ENCODE measurements around the gene C14orf93. TPM values are rescaled to one million over a fixed set of nuclear protein-coding genes. Genes with fewer than 3 reads are reported as not detected.

The C14orf93 gene
- total RNA-seq, 1 donor from 2014 or later: 2.4 TPM

GRCh38 chr14:22995889-22996625, 13.9 kb downstream of the C14orf93 start:
- no peak for DNase-seq (ENCODE audit: low read depth in 2 of 2)

GRCh38 chr14:22994762-22995275, 15.1 kb downstream of the C14orf93 start:
- peak; percentile 51 to 68 for DNase-seq (ENCODE audit: low read depth in 2 of 2)

GRCh38 chr14:22993517-22993916, 16.4 kb downstream of the C14orf93 start:
- no peak for DNase-seq (ENCODE audit: low read depth in 2 of 2)

- no peak for DNase-seq (ENCODE audit: low read depth in 2 of 2)
Measured at GRCh38 chr14:22991852-22992251, 18.1 kb downstream of the C14orf93 start.

- DNase-seq (ENCODE audit: low read depth in 2 of 2): no peak
Measured at GRCh38 chr14:22987291-22987690, 22.7 kb downstream of the C14orf93 start.

GRCh38 chr14:22986508-22987054, 23.4 kb downstream of the C14orf93 start:
- peak; percentile 89 to 93 for DNase-seq (ENCODE audit: low read depth in 2 of 2)

- DNase-seq (ENCODE audit: low read depth in 2 of 2): no peak
Measured at GRCh38 chr14:22985894-22986507, 23.9 kb downstream of the C14orf93 start.

- no peak for DNase-seq (ENCODE audit: low read depth in 2 of 2)
Measured at GRCh38 chr14:22984959-22985658, 24.8 kb downstream of the C14orf93 start.

GRCh38 chr14:22982477-22983245, 27.3 kb downstream of the C14orf93 start, which contains the start of gene AJUBA:
Gene AJUBA, minus strand, starts transcription at chr14:22982551. Its CDS starts 285 bp downstream, at chr14:22982266.
- peak; percentile 91 to 94 for DNase-seq (ENCODE audit: low read depth in 2 of 2)

GRCh38 chr14:22981876-22982476, 28.0 kb downstream of the C14orf93 start:
- peak; percentile 20 to 23 for DNase-seq (ENCODE audit: low read depth in 2 of 2)

GRCh38 chr14:22981090-22981875, 28.7 kb downstream of the C14orf93 start:
- DNase-seq (ENCODE audit: low read depth in 2 of 2): peak; percentile 45 to 46

- DNase-seq (ENCODE audit: low read depth in 2 of 2): peak; percentile 35 to 52
Measured at GRCh38 chr14:22980672-22981089, 29.3 kb downstream of the C14orf93 start.

GRCh38 chr14:22979748-22980392, 30.1 kb downstream of the C14orf93 start:
- no peak for DNase-seq (ENCODE audit: low read depth in 2 of 2)

- DNase-seq (ENCODE audit: low read depth in 2 of 2): no peak
Measured at GRCh38 chr14:22978981-22979671, 30.8 kb downstream of the C14orf93 start.

GRCh38 chr14:22978487-22978837, 31.5 kb downstream of the C14orf93 start:
- no peak for DNase-seq (ENCODE audit: low read depth in 2 of 2)

- peak; percentile 46 to 51 for DNase-seq (ENCODE audit: low read depth in 2 of 2)
Measured at GRCh38 chr14:22977684-22978486, 32.1 kb downstream of the C14orf93 start.

GRCh38 chr14:22977434-22977683, 32.6 kb downstream of the C14orf93 start:
- DNase-seq (ENCODE audit: low read depth in 2 of 2): no peak
